T-helper 22 cell (primary cell): ENCODE measurements around the gene SLC66A2.

Experiments used
- DNase-seq: peaks from one replicate; pipeline ENCODE4 v3.0.0-alpha.2; 2020; ENCODE audit warnings: low read depth

The SLC66A2 gene

DNA sequence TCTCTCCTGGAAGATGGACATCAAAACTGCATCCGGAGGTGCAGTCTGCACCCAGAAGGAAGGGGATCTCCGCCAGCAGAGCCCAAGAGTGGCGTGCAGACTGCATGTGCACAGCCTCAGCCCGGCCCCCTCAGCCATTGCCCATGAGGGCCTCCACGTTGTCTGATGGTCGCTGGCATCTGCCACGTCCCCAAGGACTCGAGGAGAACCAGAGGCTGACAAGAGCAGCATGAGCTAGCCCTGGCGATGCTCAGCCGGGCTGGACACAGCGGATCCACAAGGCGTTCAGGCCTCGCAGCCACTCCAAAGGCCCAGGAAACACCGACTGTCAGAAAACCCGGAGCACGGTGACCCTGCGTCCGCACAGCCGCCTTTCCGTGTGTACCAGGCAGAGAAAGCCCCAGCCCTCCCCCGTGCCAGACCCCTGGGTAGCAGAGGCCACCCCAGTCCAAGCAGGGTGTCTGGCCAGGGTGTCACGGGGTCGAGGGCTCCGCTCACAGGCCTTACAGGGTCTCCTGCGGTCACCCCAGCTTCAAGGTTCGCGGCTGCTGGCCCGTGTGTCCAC is 48.3 kb downstream of the SLC66A2 start:
- no peak for DNase-seq

DNA sequence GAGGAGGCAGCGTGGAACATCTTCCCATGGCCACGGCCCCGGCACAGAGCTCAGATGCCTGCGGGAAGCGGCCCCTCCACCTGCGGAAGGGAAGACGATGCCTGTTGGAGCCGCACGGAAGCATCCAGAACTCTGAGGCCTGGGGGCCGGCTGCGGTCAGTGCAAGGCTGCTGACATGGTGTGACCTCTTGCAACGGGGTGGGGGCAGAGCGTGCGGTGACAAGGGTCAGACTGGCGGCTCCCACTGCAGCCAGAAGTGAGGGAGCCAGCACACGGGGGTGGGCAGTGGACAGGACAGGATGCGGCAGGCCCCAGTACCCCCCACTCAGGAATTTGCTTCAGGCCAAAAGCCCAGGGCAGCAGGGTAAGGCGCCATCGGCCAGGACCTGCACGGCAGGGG is 48.8 kb downstream of the SLC66A2 start:
- no peak for DNase-seq

DNA sequence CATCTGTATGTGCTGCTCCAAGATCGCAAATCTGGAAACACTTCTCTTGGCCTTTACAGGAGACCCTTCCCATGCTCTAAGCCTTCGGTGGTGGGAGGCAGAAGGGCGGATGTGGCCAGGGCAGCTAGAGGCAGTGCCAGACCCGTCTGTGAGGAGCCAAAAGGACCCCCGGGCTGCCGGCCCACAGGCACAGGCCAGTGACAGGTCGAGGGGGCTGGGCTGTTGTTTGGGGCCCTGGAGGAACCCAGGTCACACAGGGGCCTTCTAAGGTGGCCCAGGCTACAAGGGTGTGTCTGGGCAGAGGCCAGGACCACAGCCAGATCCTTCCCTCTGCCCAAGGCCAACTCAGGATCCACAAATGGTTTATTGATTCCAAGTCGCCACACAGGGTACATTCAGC is 49.4 kb downstream of the SLC66A2 start:
- DNase-seq, result no peak

DNA sequence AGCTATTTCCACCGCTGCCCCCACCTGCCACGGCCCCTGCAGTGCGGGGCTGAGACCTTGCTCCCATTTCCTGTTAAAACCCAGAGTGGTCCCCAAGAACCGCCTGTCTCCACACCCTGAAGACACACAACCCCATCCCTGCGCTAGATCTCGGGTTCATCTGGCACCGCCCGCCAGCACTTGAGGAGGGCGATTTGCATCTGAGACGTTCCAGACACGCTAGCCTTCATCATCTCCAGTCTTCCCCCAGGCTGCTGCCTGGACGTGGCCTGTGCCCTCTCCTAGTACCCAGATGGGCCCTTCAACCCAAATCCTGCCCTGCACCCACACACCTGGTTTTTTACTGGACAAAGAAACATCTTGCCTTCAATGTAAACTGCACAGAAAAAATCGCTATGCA is 49.8 kb downstream of the SLC66A2 start:
- no peak for DNase-seq

DNA sequence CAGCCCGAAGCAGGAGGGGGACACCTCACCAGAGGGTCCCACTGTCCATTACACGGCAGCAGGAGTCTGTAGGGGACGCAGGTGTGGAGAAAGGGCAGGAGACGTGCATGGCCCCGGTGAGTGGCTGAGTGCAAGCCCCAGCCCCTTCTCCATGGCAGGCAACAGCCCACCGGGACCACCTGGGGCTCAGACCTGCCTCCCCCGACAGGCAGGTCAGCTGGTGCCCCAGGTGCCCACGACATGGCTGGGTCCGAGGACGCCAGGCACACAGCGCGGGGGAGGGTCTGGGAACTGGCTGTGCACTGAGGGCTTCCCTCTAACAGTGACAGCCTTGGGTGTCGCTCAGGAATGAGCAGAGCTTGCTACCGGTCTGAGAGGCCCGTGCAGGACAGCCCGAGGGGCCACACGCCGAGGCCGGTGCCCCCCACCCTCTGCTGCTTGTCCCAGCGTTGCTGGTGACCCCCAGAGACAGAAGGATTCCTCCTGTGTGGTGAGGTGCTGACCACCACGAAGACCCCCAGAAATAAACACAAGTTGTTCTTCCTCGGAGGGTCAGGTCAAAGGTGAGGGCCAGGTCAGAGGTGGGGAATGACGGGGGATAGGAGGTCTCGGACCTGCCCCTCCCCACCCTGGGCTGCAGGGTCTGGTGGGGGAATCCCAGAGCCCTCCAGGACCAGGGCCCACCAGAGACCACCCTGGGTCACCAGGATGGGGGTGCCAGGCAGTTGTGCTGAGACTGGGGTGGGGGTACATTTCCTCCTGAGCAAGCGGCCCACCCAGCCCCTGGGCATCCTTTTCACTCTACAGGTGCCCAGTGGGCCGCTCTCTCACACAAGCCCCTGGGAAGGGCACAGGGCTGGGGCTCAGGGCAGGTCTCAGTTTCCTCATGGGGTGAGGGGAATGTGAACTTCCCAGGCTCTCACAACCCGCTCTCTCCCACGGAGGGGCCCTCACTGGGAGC is 50.6 kb downstream of the SLC66A2 start:
- no peak for DNase-seq

DNA sequence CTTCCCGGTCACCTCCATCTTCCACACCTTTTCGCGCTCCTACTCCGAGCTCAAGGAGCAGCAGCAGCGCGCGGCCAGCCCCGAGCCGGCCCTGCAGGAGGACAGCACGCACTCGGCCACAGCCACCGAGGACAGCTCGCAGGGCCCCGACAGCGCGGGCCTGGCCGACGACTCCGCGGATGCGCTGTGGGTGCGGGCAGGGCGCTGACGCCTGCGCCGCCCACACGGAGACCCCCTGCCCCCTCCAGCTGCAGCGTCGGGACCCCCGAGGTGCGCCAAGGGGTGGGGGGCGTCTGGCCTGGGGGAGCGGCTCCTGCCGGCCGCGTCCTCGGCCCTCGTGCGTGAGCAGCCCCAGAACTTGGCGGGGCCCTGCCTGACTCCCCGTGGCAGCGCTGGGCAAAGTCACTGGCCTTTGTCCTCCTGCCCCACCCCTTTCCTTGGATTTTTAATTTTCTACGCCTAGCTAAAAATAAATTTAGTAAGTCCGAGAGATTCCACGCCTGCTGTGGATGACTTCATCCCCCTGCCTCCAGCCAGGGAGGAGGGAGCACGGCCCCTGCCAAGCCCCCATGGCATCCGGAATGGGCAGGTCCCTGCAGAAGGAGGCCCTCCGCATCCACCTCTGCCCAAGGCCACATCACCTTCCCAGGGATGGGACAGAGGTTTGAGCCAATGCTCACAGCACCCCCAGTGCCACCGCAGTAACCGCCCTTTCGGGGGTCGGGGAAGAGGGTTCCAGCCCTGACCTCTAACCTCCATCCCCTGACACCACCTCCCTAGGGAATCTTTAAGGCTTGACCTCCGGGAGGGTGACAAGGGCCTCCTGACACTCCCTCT is 51.6 kb downstream of the SLC66A2 start:
- DNase-seq, result no peak

DNA sequence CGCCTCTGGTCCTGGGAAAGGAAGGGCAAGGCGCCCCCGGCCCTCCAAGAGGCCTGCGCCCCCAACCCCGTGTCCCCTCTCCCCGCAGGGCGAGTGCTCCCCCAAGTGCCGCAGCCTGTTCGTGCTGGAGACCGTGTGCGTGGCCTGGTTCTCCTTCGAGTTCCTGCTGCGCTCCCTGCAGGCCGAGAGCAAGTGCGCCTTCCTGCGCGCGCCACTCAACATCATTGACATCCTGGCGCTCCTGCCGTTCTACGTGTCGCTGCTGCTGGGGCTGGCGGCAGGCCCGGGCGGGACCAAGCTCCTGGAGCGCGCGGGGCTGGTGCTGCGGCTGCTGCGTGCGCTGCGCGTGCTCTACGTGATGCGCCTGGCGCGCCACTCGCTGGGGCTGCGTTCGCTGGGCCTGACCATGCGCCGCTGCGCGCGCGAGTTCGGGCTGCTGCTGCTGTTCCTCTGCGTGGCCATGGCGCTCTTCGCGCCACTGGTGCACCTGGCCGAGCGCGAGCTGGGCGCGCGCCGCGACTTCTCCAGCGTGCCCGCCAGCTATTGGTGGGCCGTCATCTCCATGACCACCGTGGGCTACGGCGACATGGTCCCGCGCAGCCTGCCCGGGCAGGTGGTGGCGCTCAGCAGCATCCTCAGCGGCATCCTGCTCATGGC is 52.4 kb downstream of the SLC66A2 start:
- DNase-seq, result no peak

DNA sequence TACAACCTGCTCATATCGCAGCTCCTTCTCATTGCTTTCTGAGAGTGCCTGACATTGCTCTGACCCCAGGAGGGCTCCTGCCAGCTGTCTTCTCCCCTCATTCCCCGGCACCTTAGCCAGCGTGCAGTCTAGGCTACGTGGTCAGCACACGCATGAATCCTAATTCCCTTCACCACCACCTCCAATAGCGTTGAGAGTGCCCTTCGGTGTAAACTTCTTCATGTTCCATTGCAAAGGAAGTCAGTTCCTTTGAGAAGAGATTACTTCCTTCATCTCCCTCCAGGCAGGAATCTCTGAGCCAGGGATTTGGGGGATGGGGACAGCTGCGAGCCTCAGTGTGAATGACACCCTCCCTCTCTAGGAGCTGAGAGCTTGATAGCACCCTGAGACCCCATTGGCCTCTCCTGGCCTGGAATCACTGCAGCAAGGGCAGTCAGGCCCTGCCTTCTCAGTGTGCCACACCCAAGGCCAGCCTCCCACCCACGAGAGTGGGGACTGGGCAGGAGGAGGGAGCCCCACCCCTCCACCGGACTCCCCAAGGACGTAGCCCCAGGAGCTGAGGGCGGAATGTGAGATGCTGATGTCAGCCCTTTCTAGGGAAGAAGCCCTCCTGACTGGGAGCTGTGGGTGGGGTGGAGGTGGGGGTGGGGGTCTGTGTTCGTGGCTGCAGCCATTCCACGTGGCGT is 53.4 kb downstream of the SLC66A2 start:
- DNase-seq, result no peak

DNA sequence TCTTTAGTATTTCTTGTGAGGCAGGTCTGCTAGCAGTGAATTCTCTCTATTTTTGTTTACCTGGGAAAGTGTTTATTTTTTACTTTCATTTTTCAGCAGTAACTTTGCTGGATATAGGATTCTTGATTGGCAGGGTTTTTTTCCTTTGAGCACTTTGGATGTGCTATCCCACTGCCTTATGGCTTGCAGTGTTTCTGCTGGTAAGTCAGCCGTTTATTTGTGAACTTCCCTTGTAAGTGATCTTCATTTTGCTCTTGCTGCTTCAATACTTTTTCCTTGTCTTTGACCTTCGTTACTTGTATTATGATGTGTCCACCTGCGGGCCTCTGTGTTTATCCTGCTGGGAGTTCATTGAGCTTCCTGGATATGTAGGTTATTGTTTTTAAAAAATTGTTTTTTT is 54.7 kb downstream of the SLC66A2 start:
- no peak for DNase-seq

DNA sequence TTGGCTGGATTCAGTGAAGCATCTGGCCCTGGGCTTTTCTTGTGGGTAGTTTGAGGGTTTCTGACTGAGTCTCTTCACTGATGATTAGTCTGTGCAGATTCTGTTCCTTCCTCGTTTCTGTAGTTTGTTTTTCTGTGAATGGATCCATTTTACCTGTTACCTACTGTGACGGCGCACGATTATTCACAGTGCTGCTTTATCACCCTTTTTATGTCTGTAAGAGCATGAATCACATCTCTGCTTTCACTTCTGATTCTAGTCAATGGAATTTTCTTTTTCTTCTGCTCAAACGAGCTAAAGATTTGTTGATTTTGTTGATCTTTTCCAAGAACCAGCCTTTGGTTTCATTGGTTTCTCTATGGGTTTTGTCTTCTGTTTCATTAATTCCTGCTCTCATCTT is 60.8 kb downstream of the SLC66A2 start:
- DNase-seq, result no peak

DNA sequence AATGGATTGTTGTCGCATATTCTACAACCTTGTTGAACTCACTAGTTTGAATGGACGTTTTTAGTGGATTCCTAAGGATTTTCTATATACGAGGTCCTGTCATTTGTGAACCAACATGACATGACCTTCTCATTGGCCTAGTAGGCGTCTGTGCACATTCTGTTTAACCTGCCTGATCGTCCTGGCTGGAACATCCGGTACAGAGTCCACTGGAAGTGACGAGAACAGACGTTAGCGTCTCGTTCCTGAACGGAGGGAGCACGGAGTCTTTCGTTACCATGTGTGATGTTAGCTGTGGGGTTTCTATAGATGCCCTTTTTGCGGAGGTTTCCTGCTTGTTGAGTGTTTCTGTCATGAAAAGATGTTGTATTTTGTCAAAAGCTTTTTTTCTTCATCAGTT is 61.9 kb downstream of the SLC66A2 start:
- no peak for DNase-seq

DNA sequence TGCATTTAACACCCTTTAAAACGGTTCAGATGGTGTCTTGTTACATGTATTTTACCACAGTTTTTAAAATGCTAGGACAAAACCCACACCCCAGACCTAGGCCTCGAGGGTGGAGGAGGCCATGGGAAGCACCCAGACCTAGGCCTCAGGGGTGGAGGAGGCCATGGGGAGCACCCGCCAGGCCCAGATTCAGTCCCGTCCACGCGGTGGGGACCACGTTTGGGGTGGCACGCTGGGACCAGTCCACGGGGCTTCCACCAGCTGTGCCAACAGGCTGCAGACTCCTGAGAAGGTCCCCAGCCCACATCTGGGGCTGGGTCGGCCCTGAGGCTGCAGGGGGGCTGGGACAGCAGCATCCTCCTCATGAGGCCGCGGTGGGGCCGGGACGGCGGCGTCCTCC is 63.4 kb downstream of the SLC66A2 start:
- no peak for DNase-seq

DNA sequence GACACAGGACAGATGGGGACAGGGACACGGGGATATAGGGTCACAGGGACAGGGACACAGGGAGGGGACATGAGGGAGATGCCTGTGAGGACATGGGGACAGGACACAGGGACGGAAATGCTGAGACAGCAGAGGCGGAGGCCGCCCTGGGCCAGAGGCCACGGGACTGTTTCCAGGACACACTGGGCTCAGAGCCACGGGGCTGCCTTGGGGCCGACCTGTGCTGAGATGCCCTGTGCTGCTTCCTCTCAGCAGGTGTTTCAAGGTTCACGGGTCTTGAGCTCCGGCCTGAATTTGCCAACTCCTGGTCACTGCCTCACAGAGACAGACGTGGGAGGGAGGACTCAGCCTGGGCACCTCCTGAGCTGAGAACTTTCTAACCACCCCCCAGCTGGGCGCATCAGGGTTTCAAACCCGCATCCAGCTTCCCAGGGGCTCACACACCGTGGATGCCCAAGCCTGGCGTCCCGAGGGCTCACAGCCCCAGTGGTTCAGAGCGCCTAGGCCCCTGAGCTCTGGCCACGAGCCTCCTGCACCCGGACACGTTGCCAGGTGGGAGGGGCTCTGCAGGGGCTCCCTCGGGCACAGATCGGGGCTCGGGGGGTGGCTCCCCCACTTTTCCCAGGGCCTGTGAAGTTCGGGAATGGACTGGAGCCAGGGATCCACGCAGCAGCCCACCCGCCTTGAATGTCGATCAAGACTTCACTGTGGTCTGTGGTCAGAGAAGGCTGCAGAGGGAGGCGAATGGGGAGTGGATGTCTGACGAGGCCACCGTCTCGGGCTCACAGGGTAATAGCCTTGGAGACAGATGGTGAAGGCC is 64.1 kb downstream of the SLC66A2 start:
- DNase-seq, result no peak

DNA sequence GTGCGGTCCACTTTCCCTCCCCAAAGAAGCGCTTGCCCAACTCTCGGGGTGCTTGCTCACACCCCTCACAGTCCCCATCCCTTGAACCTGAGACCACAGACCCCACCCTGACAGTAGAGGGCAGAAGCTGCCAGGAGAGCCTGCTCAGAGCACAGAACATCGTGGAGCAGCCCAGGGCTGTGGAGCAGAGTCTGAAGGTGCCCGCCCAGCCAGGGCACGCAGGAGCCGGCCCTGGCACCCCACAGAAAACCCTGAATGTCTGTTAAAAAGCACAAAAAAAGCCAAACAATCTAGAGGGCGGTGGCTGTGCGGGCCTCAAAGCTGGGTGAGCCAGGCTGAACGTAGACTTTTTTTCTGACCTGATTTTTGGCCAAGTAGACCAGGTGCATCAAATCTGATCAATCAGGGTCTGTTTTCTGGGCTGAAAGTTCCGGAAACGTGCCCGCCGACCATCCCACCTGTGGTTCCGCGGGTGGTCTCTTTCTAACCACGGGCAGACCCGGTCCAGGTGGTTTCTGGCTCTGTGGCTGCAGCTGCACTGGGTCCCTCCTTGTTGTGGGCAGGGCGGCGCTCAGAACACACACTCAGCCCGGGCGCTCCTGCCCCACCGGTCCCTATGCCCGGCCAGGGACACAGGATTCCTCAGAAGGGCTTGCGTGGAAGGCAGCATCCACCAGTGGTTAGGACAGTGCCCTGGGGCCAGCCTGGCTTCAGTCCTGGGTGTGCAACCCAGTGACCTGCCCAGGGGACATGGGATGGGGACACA is 66.3 kb downstream of the SLC66A2 start:
- DNase-seq, result no peak

DNA sequence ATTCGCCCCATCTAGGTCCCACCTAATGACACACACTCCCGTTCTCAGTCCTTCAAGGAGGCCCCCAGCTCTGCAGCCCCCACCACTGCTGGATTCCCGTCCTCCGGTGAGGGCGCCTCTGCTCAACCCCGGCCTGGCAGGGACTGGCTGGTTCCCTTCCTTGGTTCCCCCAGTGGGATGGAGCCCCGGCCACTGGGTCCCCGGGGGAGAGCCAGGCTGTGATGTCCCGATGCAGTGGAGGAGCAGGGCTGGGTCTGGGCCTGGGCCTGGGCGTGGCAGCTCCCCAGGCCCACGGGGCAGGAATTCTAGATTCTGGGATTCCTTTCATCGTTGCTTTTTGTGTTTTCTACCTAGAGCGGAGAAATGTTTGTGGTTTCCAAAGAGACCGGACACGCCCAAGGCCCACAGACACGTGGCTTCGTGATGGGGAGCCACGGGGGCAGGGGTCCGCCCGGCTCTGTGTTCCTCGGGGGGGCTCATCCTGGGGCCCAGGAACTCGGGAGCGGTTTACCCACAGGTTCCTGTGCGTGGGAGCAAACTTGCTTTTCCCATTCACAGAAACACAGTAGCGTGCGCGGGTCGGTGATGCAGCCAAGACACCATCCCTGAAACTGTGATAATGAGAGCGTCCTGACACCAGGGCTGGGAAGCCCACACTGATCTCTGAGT is 67.0 kb downstream of the SLC66A2 start:
- DNase-seq, result no peak

DNA sequence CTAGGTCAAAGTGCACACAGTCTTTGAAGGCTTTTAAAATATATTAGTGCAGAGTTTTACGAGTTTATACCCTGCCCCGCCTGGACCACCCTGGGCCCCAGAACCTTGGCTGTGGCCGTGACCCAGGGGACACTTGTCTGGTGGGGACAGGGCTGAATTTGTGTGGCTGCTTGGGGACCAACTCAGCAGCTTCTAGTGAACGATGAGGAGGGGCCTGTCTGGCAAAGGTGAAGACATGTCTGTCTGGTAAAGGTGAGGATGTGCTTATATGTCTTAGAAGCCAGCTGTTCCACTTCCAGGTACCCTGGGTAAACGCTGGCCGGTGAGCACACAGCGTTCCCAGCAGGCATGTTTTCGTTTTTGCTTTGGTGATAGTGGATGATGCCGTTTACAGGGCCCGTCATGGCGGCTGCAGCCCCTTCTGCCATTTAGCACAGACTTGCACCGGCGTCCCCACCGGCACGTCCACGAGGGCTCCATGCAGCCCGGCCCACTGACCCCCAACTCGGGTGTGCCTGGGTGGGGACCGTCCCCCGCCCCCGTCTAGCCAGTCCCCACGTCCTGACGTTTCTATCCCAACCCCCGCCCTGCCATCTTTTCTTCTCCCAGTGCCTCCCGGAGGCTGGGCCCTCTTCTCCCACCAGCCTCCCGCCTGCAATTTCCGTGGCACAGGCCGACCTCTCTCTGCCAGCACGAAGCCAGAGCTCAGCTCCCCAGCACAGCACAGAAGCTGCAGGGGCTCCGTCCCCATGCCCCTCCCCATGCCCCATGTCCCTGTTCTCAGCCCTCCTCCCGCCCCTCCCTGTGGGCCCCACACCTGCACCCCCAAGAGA is 67.8 kb downstream of the SLC66A2 start:
- no peak for DNase-seq

DNA sequence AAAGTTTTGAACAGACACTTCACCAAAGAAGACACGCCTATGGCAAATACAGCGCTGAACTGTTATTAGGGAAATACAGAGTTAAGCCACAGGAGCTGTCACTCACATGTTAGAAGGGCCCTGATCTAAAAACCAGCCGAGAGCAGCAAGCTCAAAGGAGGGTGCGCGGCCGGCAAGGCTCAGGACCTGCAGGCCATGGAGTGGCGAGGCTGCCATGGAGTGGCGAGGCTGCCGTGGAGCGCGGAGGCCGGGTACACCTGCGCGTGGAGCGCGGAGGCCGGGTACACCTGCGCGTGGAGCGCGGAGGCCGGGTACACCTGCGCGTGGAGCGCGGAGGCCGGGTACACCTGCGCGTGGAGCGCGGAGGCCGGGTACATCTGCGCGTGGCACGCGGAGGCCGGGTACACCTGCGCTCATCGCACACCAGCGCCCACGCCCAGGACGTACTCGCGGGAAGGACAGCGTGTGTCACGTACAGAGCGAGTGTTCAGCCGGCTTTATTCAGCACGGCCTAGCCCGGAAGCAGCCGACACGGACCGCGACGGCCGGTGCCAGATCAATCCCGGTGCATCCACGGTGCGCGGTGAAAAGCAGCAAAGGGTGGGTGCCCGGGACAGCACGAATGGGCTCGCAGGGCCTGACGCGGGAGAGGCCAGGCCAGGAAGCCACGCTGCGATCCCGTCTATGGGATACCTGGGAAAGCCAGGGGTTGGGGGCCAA is 68.8 kb downstream of the SLC66A2 start:
- DNase-seq, result no peak

DNA sequence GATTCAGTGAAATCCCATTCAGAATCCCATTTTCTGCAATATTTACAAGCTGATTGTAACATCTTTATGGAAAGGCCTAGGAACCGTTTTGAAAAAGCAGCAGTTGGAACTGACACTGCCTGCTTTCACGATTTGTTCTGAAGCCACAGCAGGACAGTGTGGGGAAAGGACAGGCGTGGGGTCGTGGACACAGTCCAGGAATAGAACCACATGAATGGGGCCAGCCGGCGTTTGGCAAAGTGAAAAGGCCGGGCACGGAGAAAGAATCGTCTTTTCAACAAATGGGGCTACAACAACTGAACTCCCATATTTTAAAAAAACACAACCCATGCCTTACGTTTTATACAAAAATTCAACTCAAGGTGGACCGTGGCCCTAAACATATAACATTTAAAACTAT is 69.8 kb downstream of the SLC66A2 start:
- DNase-seq, result no peak
